ENCODE results near the gene PARP6. TPM values are rescaled to one million over a fixed set of nuclear protein-coding genes. Genes with fewer than 3 reads are reported as not detected.

The PARP6 gene
- polyA plus RNA-seq, 1 of the 3 experiments (the other 2 are of a cell fraction) = 57.7 TPM

DNA sequence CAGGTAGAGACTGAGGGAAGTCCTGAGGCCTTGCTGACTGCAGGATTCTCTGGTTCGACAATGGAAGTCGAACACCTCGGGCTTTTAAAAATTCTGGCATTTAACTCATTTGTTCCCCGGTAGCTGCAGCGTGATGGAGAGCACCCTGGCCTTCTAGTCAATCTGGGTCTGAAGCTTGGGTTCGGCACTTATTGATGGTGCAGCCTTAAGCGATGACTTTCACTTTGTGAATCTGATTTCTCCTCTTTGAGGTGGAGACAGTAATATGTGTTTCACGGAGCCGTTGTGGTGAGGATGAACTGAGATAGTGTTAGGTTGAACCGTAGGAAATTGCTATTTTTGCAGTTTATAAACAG, 621 bp upstream of the PARP6 start:
- H3K4me2 ChIP-seq = peak overlapping the region; percentile 64
- TF ChIP-seq, protein P1, sequence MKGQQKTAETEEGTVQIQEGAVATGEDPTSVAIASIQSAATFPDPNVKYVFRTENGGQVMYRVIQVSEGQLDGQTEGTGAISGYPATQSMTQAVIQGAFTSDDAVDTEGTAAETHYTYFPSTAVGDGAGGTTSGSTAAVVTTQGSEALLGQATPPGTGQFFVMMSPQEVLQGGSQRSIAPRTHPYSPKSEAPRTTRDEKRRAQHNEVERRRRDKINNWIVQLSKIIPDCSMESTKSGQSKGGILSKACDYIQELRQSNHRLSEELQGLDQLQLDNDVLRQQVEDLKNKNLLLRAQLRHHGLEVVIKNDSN (IDR thresholded peaks at IDR 0.05; ENCODE audit: borderline replicate concordance, low read depth) = no peak
- H2AFZ ChIP-seq (ENCODE audit: low read depth) = peak overlapping the region; percentile 92; the same call in 1 of the 2 replicates
- whole genome bisulfite sequencing (ENCODE audit: low lambda C conversion rate) = 49% methylated on average over 7 of the region's 10 CpGs
- H4K20me1 ChIP-seq (ENCODE audit: insufficient read depth) = no peaks in the 10 kb centered on the region
- H3K4me3 ChIP-seq (ENCODE audit: low read depth in 2 of 2, low read length in 1 of 2) = peak overlapping the region; percentile 41 to 91
- H3K27me3 ChIP-seq (ENCODE audit: insufficient read depth) = no peaks in the 10 kb centered on the region
- peaks cover 9 to 12% of the 10 kb centered on the region in 2 experiments; a peak in 3 of 4 replicates for H3K4me1 ChIP-seq (ENCODE audit: control insufficient read depth in 1 of 2, insufficient read depth in 2 of 2, low read depth in 1 of 2, low read length in 1 of 2)
- H3K27ac ChIP-seq (ENCODE audit: low read depth in 2 of 2, low read length in 1 of 2) = peak overlapping the region in 1 of 2 experiments; percentile 48; a peak in 1 of 4 replicates
- H3K9ac ChIP-seq = peak overlapping the region; percentile 44; the same call in 1 of the 2 replicates
- H3K79me2 ChIP-seq (ENCODE audit: insufficient read depth) = peaks cover 35% of the 10 kb centered on the region
- no peaks in the 10 kb centered on the region for H3K9me2 ChIP-seq
- CTCF ChIA-PET = interaction anchor here (0.9 to 2.3 kb wide), 11 partner anchors 9 to 398 kb away, joined by 3 to 14 read pairs (median 5); no protein-coding TSS in a partner anchor
- H3K36me3 ChIP-seq (replicated peaks in 1 of 2; ENCODE audit: control insufficient read depth in 1 of 2, insufficient read depth in 2 of 2, low read length in 1 of 2) = peaks cover 10 to 19% of the 10 kb centered on the region in 2 experiments
- POLR2A ChIA-PET = interaction anchor here (2.2 kb wide), 1 partner anchor 42 kb away, joined by 11 read pairs; the partner anchor contains the start of gene PKM
- H3F3A ChIP-seq (replicated peaks; ENCODE audit: insufficient read depth) = no peaks in the 10 kb centered on the region
- H3K9me3 ChIP-seq = no peaks in the 10 kb centered on the region
- no peak for DNase-seq

DNA sequence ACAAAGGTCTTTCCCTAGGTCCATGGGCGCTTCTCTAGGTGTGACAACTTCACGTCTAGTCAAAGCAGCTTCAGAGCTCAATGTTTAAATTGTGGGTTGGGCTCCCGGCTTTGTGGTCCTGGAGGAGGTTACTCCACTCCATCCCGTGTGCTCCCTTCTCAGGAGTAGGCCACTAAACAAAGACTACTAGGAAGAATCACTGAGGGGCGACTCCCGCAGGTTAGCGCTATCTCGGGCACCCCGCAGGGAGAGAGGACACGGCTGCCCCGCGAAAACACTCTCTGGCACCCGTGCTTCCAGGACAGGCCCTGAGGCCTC, 500 bp downstream of the PARP6 start:
- DNase-seq = no peak
- Histone ChIP-seq H2AFZ (ENCODE audit: low read depth) (peak overlapping the region; percentile 26; the same call in 1 of the 2 replicates), H3K4me1 (ENCODE audit: control insufficient read depth in 1 of 2, insufficient read depth in 2 of 2, low read depth in 1 of 2, low read length in 1 of 2) (peaks cover 9 to 12% of the 10 kb centered on the region in 2 experiments; a peak in 3 of 4 replicates), H3K9me3 (no peaks in the 10 kb centered on the region), H3K9me2 (no peaks in the 10 kb centered on the region), H3K4me2 (peak overlapping the region; percentile 87), H3K79me2 (ENCODE audit: insufficient read depth) (peaks cover 39% of the 10 kb centered on the region), H4K20me1 (ENCODE audit: insufficient read depth) (no peaks in the 10 kb centered on the region), H3K27me3 (ENCODE audit: insufficient read depth) (no peaks in the 10 kb centered on the region), H3K9ac (peak overlapping the region; percentile 90), H3K4me3 (ENCODE audit: low read depth in 2 of 2, low read length in 1 of 2) (peak overlapping the region; percentile 87 to 91), H3F3A (replicated peaks; ENCODE audit: insufficient read depth) (no peaks in the 10 kb centered on the region), H3K36me3 (replicated peaks in 1 of 2; ENCODE audit: control insufficient read depth in 1 of 2, insufficient read depth in 2 of 2, low read length in 1 of 2) (peaks cover 20 to 21% of the 10 kb centered on the region in 2 experiments), H3K27ac (ENCODE audit: low read depth in 2 of 2, low read length in 1 of 2) (peak overlapping the region; percentile 69 to 77)
- ChIA-PET POLR2A (no interaction called here), CTCF (interaction anchor here (0.6 to 2.0 kb wide), 3 partner anchors 16 to 211 kb away, joined by 3 to 6 read pairs (median 5); no protein-coding TSS in a partner anchor)
- TF ChIP-seq POLR2AphosphoS5 (IDR thresholded peaks at IDR 0.05; ENCODE audit: low read depth, low read length) (no peak), NRF1 (IDR thresholded peaks at IDR 0.05; ENCODE audit: low read depth, low read length) (no peak), RXRA (IDR thresholded peaks at IDR 0.05; ENCODE audit: borderline replicate concordance, low read depth) (no peak), TCF12 (IDR thresholded peaks at IDR 0.05) (no peak), RCOR1 (IDR thresholded peaks at IDR 0.05; ENCODE audit: low read length) (no peak), GATA2 (CRISPR knock-in tag; IDR thresholded peaks at IDR 0.05) (no peak), EP300 (IDR thresholded peaks at IDR 0.05; ENCODE audit: borderline replicate concordance in 1 of 2, low read depth in 1 of 2, low read length in 1 of 2) (no peak), CHD2 (IDR thresholded peaks at IDR 0.05; ENCODE audit: low read length, partially characterized antibody) (no peak), EZH2phosphoT487 (IDR thresholded peaks at IDR 0.05; ENCODE audit: borderline replicate concordance, low read depth) (no peak), FOXM1 (IDR thresholded peaks at IDR 0.05; ENCODE audit: low read depth) (no peak), SMC3 (IDR thresholded peaks at IDR 0.05; ENCODE audit: low read depth, low read length) (no peak), NFIC (IDR thresholded peaks at IDR 0.05; ENCODE audit: borderline replicate concordance) (no peak)
- TF ChIP-seq, protein P2, sequence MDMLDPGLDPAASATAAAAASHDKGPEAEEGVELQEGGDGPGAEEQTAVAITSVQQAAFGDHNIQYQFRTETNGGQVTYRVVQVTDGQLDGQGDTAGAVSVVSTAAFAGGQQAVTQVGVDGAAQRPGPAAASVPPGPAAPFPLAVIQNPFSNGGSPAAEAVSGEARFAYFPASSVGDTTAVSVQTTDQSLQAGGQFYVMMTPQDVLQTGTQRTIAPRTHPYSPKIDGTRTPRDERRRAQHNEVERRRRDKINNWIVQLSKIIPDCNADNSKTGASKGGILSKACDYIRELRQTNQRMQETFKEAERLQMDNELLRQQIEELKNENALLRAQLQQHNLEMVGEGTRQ (IDR thresholded peaks at IDR 0.05; ENCODE audit: borderline replicate concordance, low read depth, low read length) = no peak
- TF ChIP-seq, protein P3, sequence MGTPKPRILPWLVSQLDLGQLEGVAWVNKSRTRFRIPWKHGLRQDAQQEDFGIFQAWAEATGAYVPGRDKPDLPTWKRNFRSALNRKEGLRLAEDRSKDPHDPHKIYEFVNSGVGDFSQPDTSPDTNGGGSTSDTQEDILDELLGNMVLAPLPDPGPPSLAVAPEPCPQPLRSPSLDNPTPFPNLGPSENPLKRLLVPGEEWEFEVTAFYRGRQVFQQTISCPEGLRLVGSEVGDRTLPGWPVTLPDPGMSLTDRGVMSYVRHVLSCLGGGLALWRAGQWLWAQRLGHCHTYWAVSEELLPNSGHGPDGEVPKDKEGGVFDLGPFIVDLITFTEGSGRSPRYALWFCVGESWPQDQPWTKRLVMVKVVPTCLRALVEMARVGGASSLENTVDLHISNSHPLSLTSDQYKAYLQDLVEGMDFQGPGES (IDR thresholded peaks at IDR 0.05; ENCODE audit: low read depth, low read length) = no peak
- TF ChIP-seq, protein P4, sequence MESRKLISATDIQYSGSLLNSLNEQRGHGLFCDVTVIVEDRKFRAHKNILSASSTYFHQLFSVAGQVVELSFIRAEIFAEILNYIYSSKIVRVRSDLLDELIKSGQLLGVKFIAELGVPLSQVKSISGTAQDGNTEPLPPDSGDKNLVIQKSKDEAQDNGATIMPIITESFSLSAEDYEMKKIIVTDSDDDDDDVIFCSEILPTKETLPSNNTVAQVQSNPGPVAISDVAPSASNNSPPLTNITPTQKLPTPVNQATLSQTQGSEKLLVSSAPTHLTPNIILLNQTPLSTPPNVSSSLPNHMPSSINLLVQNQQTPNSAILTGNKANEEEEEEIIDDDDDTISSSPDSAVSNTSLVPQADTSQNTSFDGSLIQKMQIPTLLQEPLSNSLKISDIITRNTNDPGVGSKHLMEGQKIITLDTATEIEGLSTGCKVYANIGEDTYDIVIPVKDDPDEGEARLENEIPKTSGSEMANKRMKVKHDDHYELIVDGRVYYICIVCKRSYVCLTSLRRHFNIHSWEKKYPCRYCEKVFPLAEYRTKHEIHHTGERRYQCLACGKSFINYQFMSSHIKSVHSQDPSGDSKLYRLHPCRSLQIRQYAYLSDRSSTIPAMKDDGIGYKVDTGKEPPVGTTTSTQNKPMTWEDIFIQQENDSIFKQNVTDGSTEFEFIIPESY (IDR thresholded peaks at IDR 0.05; ENCODE audit: borderline replicate concordance, low read depth) = no peak
- WGBS (ENCODE audit: low lambda C conversion rate) = 3% methylated on average over 6 of the region's 13 CpGs

Measured in SK-N-SH (cell line).